Lower leg skin (tissue), 3 donors: ENCODE measurements around the gene LRRC30.

Source experiments
- CTCF ChIP-seq, 3 donors: fragments of 450-650 bp; IDR thresholded peaks; one replicate each; pipeline ENCODE4 v1.5.1; 2016; ENCODE audit warnings: antibody characterized with exemption in 3 of 3, mild to moderate bottlenecking in 3 of 3, moderate library complexity in 2 of 3
- POLR2A ChIP-seq, 2 donors: fragments of 450-650 bp; IDR thresholded peaks; one replicate each; pipeline ENCODE4 v1.6.1; 2016 to 2017; ENCODE audit warnings: antibody characterized with exemption in 2 of 2, mild to moderate bottlenecking in 1 of 2, moderate library complexity in 1 of 2

GRCh38 chr18:7224198-7224597, 6.7 kb upstream of the LRRC30 start:
- TF ChIP-seq POLR2A (IDR thresholded peaks at IDR 0.05) (no peak), CTCF (IDR thresholded peaks at IDR 0.05) (no peak)
